HepG2 (cell line): ENCODE measurements around the gene DTYMK. TPM values are rescaled to one million over a fixed set of nuclear protein-coding genes. Genes with fewer than 3 reads are reported as not detected.

Source experiments
- ATAC-seq: fragments of 200-7000 bp; cut with Tn5 transposase; 3 replicates; pipeline ENCODE4 v1.9.1; 2020; ENCODE audit warnings: mild to moderate bottlenecking, moderate library complexity
- BruUV-seq: library from RNA; stranded (reverse); fragments of 400-500 nt; replicated peaks from 2 replicates; lab custom pipeline; 2021; lab: Mats Ljungman, UMichigan
- CTCF ChIA-PET: fragments of 300-600 bp; formaldehyde crosslinking; extraction: SDS; loops from one replicate; lab custom pipeline; 2021; ENCODE audit warnings: low total read pairs, inconsistent platforms, low intra/inter-chr PET ratio; lab: Yijun Ruan, JAX
- POLR2A ChIA-PET: fragments of 350-600 bp; sonication (Branson Sonifier 250); formaldehyde crosslinking; loops from one replicate; lab custom pipeline; 2020; ENCODE audit warnings: antibody characterized with exemption, inconsistent platforms; lab: Yijun Ruan, JAX
- DNase-seq: peaks from one replicate; pipeline ENCODE4 v3.0.0-alpha.2; 2015; ENCODE audit warnings: low spot score
- FAIRE-seq: peaks from 3 replicates; lab custom pipeline; 2011; peaks lifted over from hg19 to GRCh38; lab: Jason Lieb, UNC
- H2AFZ ChIP-seq: one replicate; pipeline ENCODE4 v1.6.1; 2011; ENCODE audit warnings: low read length, inconsistent platforms
- H3K27ac ChIP-seq: fragments of 300-600 bp; 3 replicates; pipeline ENCODE4 v1.8.0; 2011; ENCODE audit warnings: mixed run types, mild to moderate bottlenecking, mixed read lengths, low read length, inconsistent platforms; ENCODE audit not compliant: insufficient read depth; ENCODE audit errors: extremely low read length
- H3K27me3 ChIP-seq, 2 experiments: fragments of 200-600 bp in 1 of 2; 2 replicates in 1 of 2; 3 replicates in 1 of 2; pipeline versions ENCODE4 v1.6.0 to v1.8.0; 2011; ENCODE audit warnings: low read length in 2 of 2, mild to moderate bottlenecking in 2 of 2, moderate library complexity in 2 of 2, inconsistent platforms in 1 of 2; ENCODE audit not compliant: insufficient read depth in 2 of 2, control insufficient read depth in 1 of 2
- H3K36me3 ChIP-seq, 2 experiments: fragments of 200-600 bp in 1 of 2; replicated peaks in 1 of 2; 2 replicates in 1 of 2; 3 replicates in 1 of 2; pipeline versions ENCODE4 v1.5.1 to v1.8.0; 2011; ENCODE audit warnings: low read length in 2 of 2, inconsistent platforms in 1 of 2; ENCODE audit not compliant: insufficient read depth in 2 of 2, control insufficient read depth in 1 of 2
- H3K4me1 ChIP-seq: 2 replicates; pipeline ENCODE4 v1.5.1; 2012; ENCODE audit warnings: low read length, inconsistent platforms; ENCODE audit not compliant: insufficient read depth
- H3K4me2 ChIP-seq: 2 replicates; pipeline ENCODE4 v1.6.0; 2011; ENCODE audit warnings: low read depth, low read length, inconsistent platforms
- H3K4me3 ChIP-seq, 3 experiments: fragments of 200-600 bp in 1 of 3; sonication (generic), shearing (Covaris generic) in 1 of 3; replicated peaks in 1 of 3; 2 replicates each; pipeline ENCODE4 v1.5.1; 2011 to 2016; ENCODE audit warnings: low read length in 3 of 3, inconsistent platforms in 2 of 3, low read depth in 2 of 3, mild to moderate bottlenecking in 2 of 3, control low read depth in 1 of 3, mixed read lengths in 1 of 3; ENCODE audit not compliant: insufficient read depth in 1 of 3
- H3K79me2 ChIP-seq: one replicate; pipeline ENCODE4 v1.6.1; 2011; ENCODE audit warnings: low read length, inconsistent platforms; ENCODE audit not compliant: insufficient read depth
- H3K9ac ChIP-seq: 2 replicates; pipeline ENCODE4 v1.6.0; 2011; ENCODE audit warnings: mild to moderate bottlenecking, low read depth, low read length, inconsistent platforms; ENCODE audit not compliant: insufficient read depth
- H3K9me3 ChIP-seq: 2 replicates; pipeline ENCODE4 v1.5.1; 2012; ENCODE audit warnings: mild to moderate bottlenecking, low read length
- H4K20me1 ChIP-seq: 2 replicates; pipeline ENCODE4 v1.6.0; 2011; ENCODE audit warnings: inconsistent platforms, mild to moderate bottlenecking, low read length, moderate library complexity; ENCODE audit not compliant: insufficient read depth
- RBFOX2 ChIP-seq: fragments of 200-400 bp; formaldehyde crosslinking; IDR thresholded peaks from 2 replicates; pipeline ENCODE4 v1.6.1; 2017; ENCODE audit warnings: low read depth, mild to moderate bottlenecking, low read length
- RBM22 ChIP-seq: fragments of 200-400 bp; formaldehyde crosslinking; optimal IDR thresholded peaks from 2 replicates; pipeline ENCODE3; 2017; ENCODE audit warnings: mild to moderate bottlenecking, low read length, moderate library complexity
- ZNF543 ChIP-seq: sonication (generic); formaldehyde crosslinking; IDR thresholded peaks from 2 replicates; pipeline ENCODE4 v1.4.0; 2020; ENCODE audit warnings: mild to moderate bottlenecking, missing genetic modification reagents
- WGBS: methylation state at CpG from one replicate; pipeline ENCODE4 v1.1.6; 2017; ENCODE audit warnings: low lambda C conversion rate; 5-methylcytosine and 5-hydroxymethylcytosine counted together
- in situ Hi-C: cut with HindIII; loops from 2 replicates; pipeline ENCODE4 v1.10.0; 2017; ENCODE audit warnings: low pct_unique_long_range_greater_than_20kb; ENCODE audit not compliant: extremely low pct_ligation_motif_present
- intact Hi-C: fragments of 100-400 bp; cut with micrococcal nuclease; formaldehyde crosslinking; loops from one replicate; pipeline ENCODE4 v1.10.0; 2022; ENCODE audit not compliant: unreplicated experiment
- polyA plus RNA-seq, 8 experiments: library from polyadenylated mRNA; depleted of rRNA in 3 of 8; stranded (reverse) in 7 of 8; unstranded in 1 of 8; fragments of >200 nt; fragmentation: Illumina TruSeq in 4 of 8; extraction: Trizol in 4 of 8; gene quantifications; 2 replicates each; pipeline versions ENCODE4 v1.2.1 to v1.2.3, GENCODE V29; 2011 to 2016; ENCODE audit warnings: low read depth in 4 of 8, missing spikeins in 1 of 8, mixed read lengths in 1 of 8; ENCODE audit not compliant: insufficient read depth in 1 of 8
- total RNA-seq, 5 experiments: library from RNA; depleted of rRNA; stranded (reverse); fragments of >200 nt; fragmentation: Illumina TruSeq; extraction: Trizol; gene quantifications; 2 replicates each; pipeline ENCODE4 v1.2.3, GENCODE V29; 2016; ENCODE audit warnings: low read depth in 1 of 5
- TF ChIP-seq, protein P1 (sequence below): sonication (generic); formaldehyde crosslinking; IDR thresholded peaks from 2 replicates; pipeline ENCODE4 v1.4.0; 2020; ENCODE audit warnings: missing genetic modification reagents

DTYMK gene
- total and polyA plus RNA-seq, 2 of the 13 experiments (the other 11 are each of a cell fraction or from before 2014, with no cell fraction given) = 57.5 to 134 TPM

DNA sequence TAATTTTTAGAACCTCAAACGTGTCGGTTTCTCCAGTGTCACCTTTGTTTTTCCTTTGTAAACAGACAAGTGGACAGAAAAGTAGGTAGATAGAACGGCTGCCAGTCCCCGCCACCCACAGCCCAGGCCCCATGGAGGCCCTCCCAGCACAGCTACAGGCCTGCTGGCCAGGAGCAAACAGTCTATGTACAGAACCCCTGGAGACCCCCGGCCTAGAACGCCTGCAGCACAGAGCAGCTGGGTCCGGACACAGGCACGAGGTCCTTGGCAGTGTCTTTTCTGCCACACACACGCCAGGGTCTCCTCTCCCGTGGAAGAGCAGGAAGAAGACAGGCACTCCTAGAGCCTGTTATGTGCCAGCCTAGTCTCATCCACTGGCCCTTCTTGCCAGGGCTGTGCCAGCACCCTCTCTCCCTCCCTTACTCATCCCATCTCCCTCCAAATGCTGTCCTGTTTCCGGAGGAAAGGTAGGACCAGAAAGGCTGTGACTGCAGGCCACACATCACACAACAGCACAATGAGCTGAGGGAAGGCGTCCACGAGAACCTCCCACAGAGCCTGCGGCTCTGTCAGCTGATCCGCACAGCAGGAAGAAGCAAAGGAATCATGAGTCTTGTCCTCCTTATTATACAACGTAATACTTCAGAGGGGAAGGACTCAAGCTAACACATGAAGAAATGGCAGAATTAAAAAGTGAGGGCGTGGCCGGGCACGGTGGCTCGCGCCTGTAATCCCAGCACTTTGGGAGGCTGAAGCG, 7.7 kb downstream of the DTYMK start (continued):
- peak; percentile 34; the same call in 1 of the 2 replicates for TF ChIP-seq RBFOX2

DNA sequence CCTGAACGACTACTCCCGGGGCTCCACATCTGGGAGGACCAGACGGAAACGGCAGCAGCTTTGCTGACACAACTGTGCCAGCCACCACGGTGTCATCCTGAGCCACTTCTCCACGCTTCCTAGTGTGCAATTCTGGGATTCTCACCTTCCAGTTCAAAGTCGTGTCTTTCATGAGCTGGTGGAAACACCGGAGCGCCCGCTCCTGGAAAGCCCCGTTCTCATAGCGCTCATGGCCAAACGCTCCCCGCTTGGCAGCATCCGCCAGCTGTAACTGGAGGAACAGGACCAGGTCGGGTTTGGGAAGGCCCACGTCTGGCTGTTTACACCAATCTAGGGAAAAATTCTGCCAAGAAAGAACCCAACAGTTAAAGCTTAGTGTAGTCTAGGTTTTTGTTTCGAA, 8.3 kb downstream of the DTYMK start:
- TF ChIP-seq RBM22 (peak; percentile 23), ZNF543 (no peak)
- TF ChIP-seq, protein P1, sequence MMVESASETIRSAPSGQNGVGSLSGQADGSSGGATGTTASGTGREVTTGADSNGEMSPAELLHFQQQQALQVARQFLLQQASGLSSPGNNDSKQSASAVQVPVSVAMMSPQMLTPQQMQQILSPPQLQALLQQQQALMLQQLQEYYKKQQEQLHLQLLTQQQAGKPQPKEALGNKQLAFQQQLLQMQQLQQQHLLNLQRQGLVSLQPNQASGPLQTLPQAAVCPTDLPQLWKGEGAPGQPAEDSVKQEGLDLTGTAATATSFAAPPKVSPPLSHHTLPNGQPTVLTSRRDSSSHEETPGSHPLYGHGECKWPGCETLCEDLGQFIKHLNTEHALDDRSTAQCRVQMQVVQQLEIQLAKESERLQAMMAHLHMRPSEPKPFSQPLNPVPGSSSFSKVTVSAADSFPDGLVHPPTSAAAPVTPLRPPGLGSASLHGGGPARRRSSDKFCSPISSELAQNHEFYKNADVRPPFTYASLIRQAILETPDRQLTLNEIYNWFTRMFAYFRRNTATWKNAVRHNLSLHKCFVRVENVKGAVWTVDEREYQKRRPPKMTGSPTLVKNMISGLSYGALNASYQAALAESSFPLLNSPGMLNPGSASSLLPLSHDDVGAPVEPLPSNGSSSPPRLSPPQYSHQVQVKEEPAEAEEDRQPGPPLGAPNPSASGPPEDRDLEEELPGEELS (CRISPR knock-in tag) = no peak
- Histone ChIP-seq H3K27ac (no peak overlapping the region), H3K9me3 (no peaks in the 10 kb centered on the region), H3K79me2 (no peaks in the 10 kb centered on the region), H3K27me3 (no peaks in the 10 kb centered on the region), H3K9ac (no peak overlapping the region), H3K4me2 (no peak overlapping the region), H4K20me1 (no peaks in the 10 kb centered on the region), H3K36me3 (peaks cover 33 to 72% of the 10 kb centered on the region in 2 experiments), H2AFZ (no peak overlapping the region), H3K4me3 (no peak overlapping the region), H3K4me1 (no peaks in the 10 kb centered on the region)
- CTCF ChIA-PET = no interaction called here
- in situ Hi-C loops = no loop called here
- 98% methylated on average over 18 of the region's 18 CpGs for WGBS
- DNase-seq (no peak), ATAC-seq (no peak), FAIRE-seq (no peak)
- intact Hi-C loops = no loop called here
- BruUV-seq = no TSS peak
- POLR2A ChIA-PET = interaction anchor here (1.6 to 2.8 kb wide), 2 partner anchors 8 to 23 kb away, joined by 3 to 13 read pairs; partner anchors contain the start of gene DTYMK
